CD4-positive, alpha-beta T cell treated with Interleukin-2 at 100 ng/mL for 4 hours (primary cell): Measurements from ENCODE around the gene DDX39A.
A peak's percentile ranks its signal among the peaks of the same experiment; 100 is the strongest.
"Not testable (repeated sequence)": the region's sequence is repeated elsewhere in the genome, so short reads cannot be mapped to it uniquely, and the experiment has no call there.

Experiments
- DNase-seq: peaks from one replicate; pipeline ENCODE4 v3.0.0-alpha.2; 2020; ENCODE audit warnings: low spot score

The DDX39A gene

GRCh38 chr19:14385492-14385891 lies 33.6 kb downstream of the DDX39A start:
- DNase-seq, result peak; percentile 42

- DNase-seq, result peak; percentile 79
Observed at GRCh38 chr19:14383661-14384555, 35.2 kb downstream of the DDX39A start.

GRCh38 chr19:14381689-14382474 lies 37.3 kb downstream of the DDX39A start:
- DNase-seq, result peak; percentile 95

DNA sequence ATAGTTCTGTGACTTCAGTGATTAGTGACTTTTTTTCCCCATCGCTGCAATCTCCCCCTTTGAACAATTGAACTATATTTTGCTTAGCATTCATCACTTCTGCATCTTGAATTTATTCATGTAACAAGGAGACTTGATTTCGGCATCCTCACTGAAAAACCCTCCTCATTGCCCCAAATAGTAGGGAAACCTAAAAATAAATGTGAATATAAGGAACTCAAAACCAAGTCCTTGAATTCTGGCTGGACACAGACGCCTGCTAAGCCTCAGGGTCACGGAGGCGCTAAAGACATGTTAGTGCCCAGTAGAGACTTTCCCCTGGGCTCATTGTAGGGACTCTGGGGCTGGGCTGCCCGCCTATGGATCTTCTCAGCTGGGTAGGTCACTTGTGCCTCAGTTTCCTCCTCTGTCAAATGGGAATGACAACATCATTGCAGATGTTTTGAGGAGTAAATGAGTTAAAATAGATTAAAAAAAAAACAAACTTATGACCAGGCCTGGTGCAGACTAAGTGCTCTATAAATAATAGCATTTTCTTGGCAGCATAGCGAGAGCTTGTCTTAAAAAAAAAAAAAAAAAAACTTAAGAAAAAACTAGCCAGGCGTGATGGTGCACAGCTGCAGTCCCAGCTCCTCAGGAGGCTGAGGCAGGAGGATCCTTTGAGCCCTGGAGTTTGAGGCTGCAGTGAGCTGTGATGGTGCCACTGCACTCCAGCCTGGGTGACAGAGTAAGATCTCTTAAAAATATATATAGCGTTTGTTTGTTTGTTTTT lies 39.7 kb downstream of the DDX39A start:
- no peak for DNase-seq

DNA sequence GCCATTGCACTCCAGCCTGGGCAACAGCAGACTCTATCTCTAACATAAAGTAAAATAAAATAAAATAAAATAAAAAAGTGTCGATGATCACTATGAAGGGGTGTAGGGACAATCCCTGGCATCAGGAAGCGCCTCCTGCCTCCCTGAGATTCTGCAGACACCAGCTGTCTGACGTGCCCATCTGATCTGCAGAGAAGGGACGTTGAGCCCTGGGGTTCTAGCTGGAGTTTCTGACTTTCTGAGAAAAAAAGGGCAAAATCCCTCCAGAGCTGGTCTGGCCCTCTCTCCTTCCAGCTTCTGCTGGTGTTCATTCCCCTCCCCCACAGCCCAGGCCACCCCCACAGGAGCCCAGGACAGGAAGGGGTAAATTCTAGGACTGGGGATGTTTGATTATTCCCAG lies 40.3 kb downstream of the DDX39A start:
- no peak for DNase-seq

DNA sequence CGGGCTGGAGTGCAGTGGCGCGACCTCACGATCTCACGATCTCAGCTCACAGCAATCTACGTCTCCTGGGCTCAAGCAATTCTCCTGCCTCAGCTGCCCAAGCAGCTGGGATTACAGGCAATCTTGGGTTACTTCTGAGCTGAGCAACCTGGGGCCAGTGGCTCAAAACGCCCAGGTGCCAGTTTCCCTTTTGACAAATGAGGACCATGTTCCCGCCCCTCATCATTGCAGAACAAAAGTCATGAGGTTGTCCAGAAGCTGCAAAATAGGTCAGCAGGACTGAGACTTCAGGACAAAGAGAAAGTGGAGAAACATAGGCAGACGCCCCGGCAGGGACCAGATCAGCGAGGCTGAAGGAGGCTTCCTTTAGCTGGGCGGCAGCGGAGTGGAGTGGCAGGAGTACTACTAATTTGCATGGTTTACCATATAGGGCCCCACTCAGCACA lies 41.2 kb downstream of the DDX39A start:
- DNase-seq, result no peak

DNA sequence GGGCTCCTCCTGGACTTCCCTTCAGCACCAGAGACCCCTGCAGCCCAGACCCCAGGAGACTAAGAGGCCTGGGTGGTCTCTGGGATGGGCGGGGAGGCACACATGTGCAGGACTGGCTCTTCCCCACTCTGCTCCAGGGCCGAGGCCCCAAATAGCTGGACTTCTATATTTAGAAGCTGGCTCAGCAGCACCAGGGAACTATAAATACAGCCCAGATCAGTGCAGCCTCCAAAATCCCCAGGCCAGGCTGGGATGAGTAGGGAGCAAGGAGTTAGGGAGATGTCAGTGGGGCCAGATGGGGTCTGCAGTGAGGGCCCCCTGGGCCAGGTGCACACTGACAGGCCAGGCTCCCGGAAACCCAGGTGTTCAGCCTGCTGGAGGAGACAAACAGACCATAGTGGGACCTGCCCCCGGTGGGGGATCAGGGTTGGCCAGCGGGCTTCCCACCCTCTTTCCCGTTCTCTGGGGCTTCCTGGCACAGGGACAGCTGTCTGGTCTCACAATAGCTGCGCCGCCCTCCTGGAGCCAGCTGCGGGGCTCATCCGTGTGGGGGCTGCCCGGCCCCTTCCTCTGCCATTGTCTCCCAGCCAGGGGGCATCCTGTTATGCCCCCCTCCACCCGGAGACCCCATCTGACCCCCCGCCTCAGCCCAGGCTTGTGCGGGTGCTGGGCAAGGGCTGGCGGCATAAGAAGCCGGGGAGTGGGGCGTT lies 43.4 kb downstream of the DDX39A start:
- no peak for DNase-seq

DNA sequence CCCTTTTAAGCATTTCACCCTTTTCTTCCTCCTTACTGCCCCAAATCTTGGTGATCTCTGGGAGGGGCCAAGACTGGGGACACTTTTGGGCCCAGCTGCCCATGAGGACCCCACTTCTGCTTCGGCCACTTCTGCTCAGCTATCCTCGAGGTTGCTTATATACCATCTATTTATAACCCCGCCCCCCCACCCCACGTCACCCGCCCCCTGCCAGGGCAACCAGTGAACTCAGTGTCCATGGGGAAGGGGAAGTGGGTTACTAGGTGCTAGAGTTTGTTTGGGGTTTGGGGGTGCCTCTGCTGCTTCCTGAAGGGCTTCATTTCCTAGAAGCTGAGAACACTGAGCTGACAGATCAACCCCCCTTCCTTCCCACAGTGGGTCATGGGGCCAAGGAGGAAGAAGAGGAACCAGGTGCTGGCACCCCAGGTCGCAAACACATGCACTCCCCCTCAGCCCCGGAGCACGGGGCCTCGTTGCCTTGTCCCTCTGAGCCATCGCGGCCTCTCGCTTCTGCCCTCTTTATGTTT lies 44.0 kb downstream of the DDX39A start:
- DNase-seq, result peak; percentile 96

GRCh38 chr19:14374313-14374712 lies 44.8 kb downstream of the DDX39A start:
- DNase-seq, result not testable (repeated sequence)

- not testable (repeated sequence) for DNase-seq
Observed at GRCh38 chr19:14372384-14373077, 46.6 kb downstream of the DDX39A start.

DNA sequence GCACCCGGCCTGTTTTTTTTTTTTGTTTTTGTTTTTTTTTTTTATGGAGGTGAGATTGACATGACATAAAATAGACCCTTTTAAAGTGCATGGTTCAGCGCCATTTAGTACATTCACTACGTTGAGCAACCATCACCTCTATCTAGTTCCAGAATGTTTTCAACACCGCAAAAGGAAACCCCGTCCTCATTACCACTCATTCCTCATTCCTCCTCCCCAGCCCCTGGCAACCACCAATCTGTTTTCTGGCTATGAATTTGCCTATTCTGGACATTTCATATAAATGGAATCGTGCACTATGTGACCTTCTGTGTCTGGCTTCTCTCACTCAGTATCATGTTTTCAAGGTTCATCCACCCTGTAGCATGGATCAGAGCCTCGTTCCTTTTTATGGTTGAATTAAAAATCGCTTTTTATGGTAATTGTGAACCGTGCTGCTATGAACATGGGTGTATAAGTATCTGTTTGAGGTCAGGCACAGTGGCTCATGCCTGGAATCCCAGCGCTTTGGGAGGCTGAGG lies 47.8 kb downstream of the DDX39A start:
- no peak for DNase-seq

- DNase-seq, result no peak
Observed at GRCh38 chr19:14370940-14371280, 48.2 kb downstream of the DDX39A start.

- peak; percentile 66 for DNase-seq
Observed at GRCh38 chr19:14370169-14370939, 48.8 kb downstream of the DDX39A start.

GRCh38 chr19:14369399-14370168 lies 49.6 kb downstream of the DDX39A start:
- peak; percentile 93 for DNase-seq

DNA sequence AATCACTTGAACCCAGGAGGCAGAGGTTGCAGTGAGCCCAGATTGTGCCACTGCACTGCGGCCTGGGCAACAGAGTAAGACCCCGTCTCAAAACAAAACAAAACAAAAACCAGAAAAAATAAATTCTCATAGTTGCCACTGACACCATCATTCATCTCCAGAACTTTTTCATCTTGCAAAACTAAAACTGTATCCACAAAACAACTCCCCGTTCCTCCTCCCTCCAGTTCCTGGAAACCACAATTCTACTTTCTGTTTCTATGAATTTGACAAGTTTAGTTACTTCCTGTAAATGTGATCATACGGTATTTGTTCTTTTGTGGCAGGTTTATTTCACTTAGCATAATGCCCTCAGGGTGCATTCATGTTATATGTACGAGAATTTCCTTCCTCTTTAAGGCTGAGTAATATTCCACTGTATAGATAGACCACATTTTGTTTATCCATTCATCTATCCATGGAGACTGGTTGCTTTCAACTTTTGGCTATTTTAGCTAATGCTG lies 51.1 kb downstream of the DDX39A start:
- DNase-seq, result peak; percentile 91

- no peak for DNase-seq
Observed at GRCh38 chr19:14367016-14367415, 52.1 kb downstream of the DDX39A start.

DNA sequence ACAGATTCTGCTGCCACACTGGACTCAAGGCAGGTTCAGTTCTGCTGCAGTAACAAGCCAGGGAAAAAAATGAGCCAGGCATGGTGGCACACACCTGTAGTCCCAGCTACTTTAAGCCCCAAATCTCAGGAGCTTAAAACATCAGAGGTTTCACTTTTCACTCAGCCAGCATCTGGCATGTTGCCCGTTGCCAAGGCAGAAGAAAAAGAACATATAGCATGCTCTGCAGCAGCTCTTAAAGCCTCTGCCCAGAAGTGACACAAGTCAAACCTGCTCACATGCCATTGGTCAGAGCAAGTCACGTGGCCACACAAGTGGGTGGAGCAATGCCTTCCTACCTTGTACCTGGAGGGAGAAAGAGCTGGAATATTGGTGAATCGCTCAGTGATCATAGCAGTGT lies 52.6 kb downstream of the DDX39A start:
- peak; percentile 95 for DNase-seq

- DNase-seq, result not testable (repeated sequence)
Observed at GRCh38 chr19:14364098-14364443, 55.1 kb downstream of the DDX39A start.
